ENCODE measurements around the gene LIX1. TPM values are rescaled to one million over a fixed set of nuclear protein-coding genes. Genes with fewer than 3 reads are reported as not detected.

The LIX1 gene
- total RNA-seq, 1 donor from 2014 or later: not detected

DNA sequence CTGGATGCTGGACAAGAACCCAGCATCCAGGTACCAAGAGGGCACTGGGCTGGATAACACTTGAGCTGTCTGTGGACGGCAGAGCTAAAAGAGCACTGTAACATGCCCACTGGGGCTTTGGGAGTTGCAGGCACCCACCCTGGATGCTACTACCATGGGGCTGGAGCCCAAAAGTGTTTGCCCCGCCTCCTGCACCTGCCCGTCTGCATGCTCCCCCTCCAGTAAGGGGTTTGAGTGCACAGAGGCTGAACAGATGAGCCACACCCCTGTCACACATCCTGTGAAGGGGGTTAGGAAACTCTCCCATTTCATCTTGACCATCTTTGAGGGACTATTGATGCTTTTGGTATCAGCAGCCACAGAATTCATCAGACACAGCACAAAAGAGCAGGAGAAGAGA lies 69.0 kb downstream of the LIX1 start:
- peak overlapping the region; percentile 56 for H3K4me3 Mint-ChIP-seq
- ATAC-seq (ENCODE audit: low read depth) (peak; percentile 18), DNase-seq (no peak)
- TF ChIP-seq, protein P1, sequence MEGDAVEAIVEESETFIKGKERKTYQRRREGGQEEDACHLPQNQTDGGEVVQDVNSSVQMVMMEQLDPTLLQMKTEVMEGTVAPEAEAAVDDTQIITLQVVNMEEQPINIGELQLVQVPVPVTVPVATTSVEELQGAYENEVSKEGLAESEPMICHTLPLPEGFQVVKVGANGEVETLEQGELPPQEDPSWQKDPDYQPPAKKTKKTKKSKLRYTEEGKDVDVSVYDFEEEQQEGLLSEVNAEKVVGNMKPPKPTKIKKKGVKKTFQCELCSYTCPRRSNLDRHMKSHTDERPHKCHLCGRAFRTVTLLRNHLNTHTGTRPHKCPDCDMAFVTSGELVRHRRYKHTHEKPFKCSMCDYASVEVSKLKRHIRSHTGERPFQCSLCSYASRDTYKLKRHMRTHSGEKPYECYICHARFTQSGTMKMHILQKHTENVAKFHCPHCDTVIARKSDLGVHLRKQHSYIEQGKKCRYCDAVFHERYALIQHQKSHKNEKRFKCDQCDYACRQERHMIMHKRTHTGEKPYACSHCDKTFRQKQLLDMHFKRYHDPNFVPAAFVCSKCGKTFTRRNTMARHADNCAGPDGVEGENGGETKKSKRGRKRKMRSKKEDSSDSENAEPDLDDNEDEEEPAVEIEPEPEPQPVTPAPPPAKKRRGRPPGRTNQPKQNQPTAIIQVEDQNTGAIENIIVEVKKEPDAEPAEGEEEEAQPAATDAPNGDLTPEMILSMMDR (IDR thresholded peaks at IDR 0.05): no peak
- H3K36me3 Mint-ChIP-seq (ENCODE audit: low read depth): no peaks in the 10 kb centered on the region
- H3K4me1 Mint-ChIP-seq: peaks cover 48% of the 10 kb centered on the region
- peak overlapping the region; percentile 62 for H3K27ac Mint-ChIP-seq
- POLR2A ChIA-PET: no interaction called here
- CTCF ChIA-PET: no interaction called here
- H3K9me3 Mint-ChIP-seq: no peaks in the 10 kb centered on the region
- intact Hi-C loops (cut with micrococcal nuclease): no loop called here
- no peaks in the 10 kb centered on the region for H3K27me3 Mint-ChIP-seq

DNA sequence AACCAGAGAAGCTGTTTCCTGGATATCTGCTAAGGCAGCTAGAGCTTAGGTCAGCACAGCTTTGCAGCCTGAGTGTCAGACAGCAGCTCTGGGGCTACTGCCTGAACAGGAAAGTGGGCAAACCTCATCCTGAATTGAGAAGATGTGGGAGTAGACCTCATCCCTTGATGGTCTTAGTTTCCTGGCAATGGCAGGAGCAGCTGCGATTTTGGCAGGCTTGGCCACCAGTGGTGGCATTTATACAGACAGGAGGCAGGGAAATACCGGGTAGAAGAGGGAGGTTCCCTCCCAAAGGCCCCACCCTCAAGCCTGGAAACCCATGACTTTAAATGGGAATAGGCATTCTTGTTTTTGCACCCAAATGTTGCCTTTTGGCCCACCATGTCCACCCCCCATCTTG lies 69.7 kb downstream of the LIX1 start:
- no peaks in the 10 kb centered on the region for H3K36me3 Mint-ChIP-seq (ENCODE audit: low read depth)
- intact Hi-C loops (cut with micrococcal nuclease): no loop called here
- POLR2A ChIA-PET: no interaction called here

DNA sequence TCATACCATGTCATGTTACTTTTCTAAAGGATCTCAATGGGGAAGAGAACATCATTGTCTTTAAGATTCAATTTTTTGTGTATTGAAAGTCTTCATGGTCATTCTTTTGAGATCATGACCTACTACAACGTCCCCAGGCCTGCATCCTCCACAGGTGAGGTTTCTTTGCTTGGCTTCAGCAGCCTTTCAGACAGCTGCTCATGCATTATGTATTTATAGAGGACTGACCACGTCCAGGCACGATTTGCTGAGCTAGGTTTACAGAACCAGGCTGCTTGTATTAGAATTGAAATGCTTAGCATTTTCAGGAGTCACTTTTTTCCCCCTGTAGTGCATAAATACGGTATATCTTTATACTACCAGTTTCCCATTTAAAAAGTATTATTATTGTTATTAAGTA lies 70.4 kb downstream of the LIX1 start:
- TF ChIP-seq, protein P1 (IDR thresholded peaks at IDR 0.05): no peak
- Mint-ChIP-seq H3K27ac (no peak overlapping the region), H3K27me3 (no peaks in the 10 kb centered on the region), H3K4me3 (no peak overlapping the region), H3K4me1 (peaks cover 40% of the 10 kb centered on the region), H3K36me3 (ENCODE audit: low read depth) (no peaks in the 10 kb centered on the region), H3K9me3 (no peaks in the 10 kb centered on the region)
- ATAC-seq (ENCODE audit: low read depth): no peak
- CTCF ChIA-PET: no interaction called here
- POLR2A ChIA-PET: no interaction called here
- intact Hi-C loops (cut with micrococcal nuclease): no loop called here
- DNase-seq: no peak

More for the DNA sequence above, 69.7 kb downstream of the LIX1 start:
- Mint-ChIP-seq H3K4me1 (peaks cover 42% of the 10 kb centered on the region), H3K4me3 (peak overlapping the region; percentile 13), H3K27ac (peak overlapping the region; percentile 50), H3K27me3 (no peaks in the 10 kb centered on the region), H3K9me3 (no peaks in the 10 kb centered on the region)
- TF ChIP-seq, protein P1 (IDR thresholded peaks at IDR 0.05): no peak
- no peak for ATAC-seq (ENCODE audit: low read depth)
- DNase-seq: no peak
- CTCF ChIA-PET: no interaction called here

DNA sequence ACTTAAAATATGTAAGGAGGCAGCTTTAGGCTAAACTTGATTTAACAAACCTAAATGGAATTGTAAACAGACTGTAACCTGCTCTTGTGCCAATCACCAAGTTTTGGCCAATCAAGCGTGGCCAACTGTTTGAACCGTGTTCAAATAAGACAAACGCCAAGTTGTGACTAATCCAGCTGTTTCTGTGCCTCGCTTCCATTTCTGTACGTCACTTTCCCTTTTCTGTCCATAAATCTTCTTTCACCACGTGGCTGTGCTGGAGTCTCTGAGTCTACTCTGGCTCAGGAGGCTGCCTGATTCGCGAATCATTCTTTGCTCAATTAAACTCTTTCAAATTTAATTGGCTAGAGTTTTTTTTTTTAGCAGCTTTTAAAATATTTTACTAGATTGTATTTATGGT lies 71.3 kb downstream of the LIX1 start:
- ChIA-PET POLR2A (no interaction called here), CTCF (no interaction called here)
- H3K27me3 Mint-ChIP-seq: no peaks in the 10 kb centered on the region
- H3K4me1 Mint-ChIP-seq: peaks cover 36% of the 10 kb centered on the region
- no peaks in the 10 kb centered on the region for H3K36me3 Mint-ChIP-seq (ENCODE audit: low read depth)
- H3K4me3 Mint-ChIP-seq: no peak overlapping the region
- TF ChIP-seq, protein P1 (IDR thresholded peaks at IDR 0.05): no peak
- DNase-seq: no peak
- H3K27ac Mint-ChIP-seq: no peak overlapping the region
- intact Hi-C loops (cut with micrococcal nuclease): no loop called here
- no peak for ATAC-seq (ENCODE audit: low read depth)
- H3K9me3 Mint-ChIP-seq: no peaks in the 10 kb centered on the region

DNA sequence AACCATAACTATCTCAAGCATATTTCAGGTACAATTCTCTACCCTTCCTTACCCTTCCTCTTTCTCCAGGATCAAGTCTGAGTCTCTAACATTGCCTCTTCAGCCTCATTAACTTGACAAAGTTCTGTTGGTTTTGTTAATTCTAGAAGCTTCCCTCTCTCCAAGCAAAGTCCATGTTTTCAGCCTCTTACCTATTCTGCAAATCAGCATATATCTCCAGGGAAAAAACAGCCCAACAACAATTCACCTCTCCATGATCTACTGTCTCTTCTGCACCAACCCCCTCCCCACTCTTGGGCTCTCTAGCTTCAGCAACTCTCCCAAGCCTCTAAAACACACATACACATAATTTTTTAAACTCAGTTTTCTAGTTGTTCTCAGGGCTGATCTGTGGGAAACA lies 72.2 kb downstream of the LIX1 start:
- intact Hi-C loops (cut with micrococcal nuclease): no loop called here
- Mint-ChIP-seq H3K4me3 (no peak overlapping the region), H3K36me3 (ENCODE audit: low read depth) (no peaks in the 10 kb centered on the region), H3K9me3 (no peaks in the 10 kb centered on the region), H3K4me1 (peaks cover 27% of the 10 kb centered on the region), H3K27me3 (no peaks in the 10 kb centered on the region), H3K27ac (no peak overlapping the region)
- CTCF ChIA-PET: no interaction called here
- TF ChIP-seq, protein P1 (IDR thresholded peaks at IDR 0.05): no peak
- DNase-seq (no peak), ATAC-seq (ENCODE audit: low read depth) (no peak)
- POLR2A ChIA-PET: interaction anchor here (0.7 kb wide), 1 partner anchor 1282 kb away, joined by 7 read pairs; no protein-coding TSS in a partner anchor
